IMR-90 (cell line): ENCODE measurements around the gene CEBPE. TPM values are rescaled to one million over a fixed set of nuclear protein-coding genes. Genes with fewer than 3 reads are reported as not detected.

Source experiments
- ATAC-seq: fragments of 200-7000 bp; cut with Tn5 transposase; 2 replicates; pipeline ENCODE4 v1.9.1; 2020; ENCODE audit warnings: low read depth, mild to moderate bottlenecking, moderate library complexity
- BruUV-seq: library from RNA; stranded (reverse); fragments of 400-500 nt; replicated peaks from 2 replicates; lab custom pipeline; 2021; lab: Mats Ljungman, UMichigan
- CTCF ChIA-PET: fragments of 300-600 bp; formaldehyde crosslinking; extraction: SDS; loops from one replicate; lab custom pipeline; 2021; ENCODE audit warnings: antibody characterized with exemption; lab: Yijun Ruan, JAX
- POLR2A ChIA-PET: fragments of 300-600 bp; sonication (Branson Sonifier 250); formaldehyde crosslinking; loops from one replicate; lab custom pipeline; 2022; ENCODE audit warnings: antibody characterized with exemption; ENCODE audit not compliant: unreplicated experiment; lab: Charles Lee
- DNase-seq: peaks from one replicate; pipeline ENCODE4 v3.0.0; 2013
- H2AFZ ChIP-seq: replicated peaks from 2 replicates; pipeline ENCODE3; 2013; ENCODE audit warnings: low read length, mild to moderate bottlenecking; ENCODE audit not compliant: poor library complexity
- H2AK5ac ChIP-seq: 2 replicates; pipeline ENCODE4 v1.6.1; 2013; ENCODE audit warnings: low read depth, low read length, inconsistent platforms
- H2AK9ac ChIP-seq: replicated peaks from 2 replicates; pipeline ENCODE3; 2013; ENCODE audit warnings: mild to moderate bottlenecking, low read depth, low read length, moderate library complexity; ENCODE audit not compliant: poor library complexity
- H2BK120ac ChIP-seq: 2 replicates; pipeline ENCODE4 v1.6.1; 2013; ENCODE audit warnings: low read depth, low read length, inconsistent platforms
- H2BK15ac ChIP-seq: 3 replicates; pipeline ENCODE4 v1.6.1; 2013; ENCODE audit warnings: low read depth, low read length, inconsistent platforms
- H2BK20ac ChIP-seq: 2 replicates; pipeline ENCODE4 v1.6.1; 2013; ENCODE audit warnings: low read depth, mild to moderate bottlenecking, inconsistent platforms, low read length, moderate library complexity
- H2BK5ac ChIP-seq: 2 replicates; pipeline ENCODE4 v1.6.1; 2013; ENCODE audit warnings: mild to moderate bottlenecking, low read depth, low read length, inconsistent platforms; ENCODE audit not compliant: poor library complexity, severe bottlenecking
- H3K14ac ChIP-seq: replicated peaks from 2 replicates; pipeline ENCODE4 v1.6.1; 2013; ENCODE audit warnings: low read depth, low read length, inconsistent platforms
- H3K18ac ChIP-seq: 2 replicates; pipeline ENCODE4 v1.6.1; 2013; ENCODE audit warnings: low read depth, low read length, control low read depth
- H3K23ac ChIP-seq: 2 replicates; pipeline ENCODE4 v1.6.1; 2013; ENCODE audit warnings: low read depth, low read length, inconsistent platforms
- H3K27ac ChIP-seq: 2 replicates; pipeline ENCODE4 v1.5.1; 2013; ENCODE audit warnings: mild to moderate bottlenecking, control low read depth, low read length; ENCODE audit not compliant: insufficient read depth
- H3K27me3 ChIP-seq: 2 replicates; pipeline ENCODE4 v1.6.1; 2013; ENCODE audit warnings: low read length; ENCODE audit not compliant: control insufficient read depth, insufficient read depth
- H3K36me3 ChIP-seq: 2 replicates; pipeline ENCODE4 v1.6.1; 2013; ENCODE audit warnings: low read length, mixed read lengths; ENCODE audit not compliant: control insufficient read depth, insufficient read depth
- H3K4ac ChIP-seq: 2 replicates; pipeline ENCODE4 v1.6.1; 2013; ENCODE audit warnings: low read depth, low read length, inconsistent platforms
- H3K4me1 ChIP-seq: 2 replicates; pipeline ENCODE4 v1.6.1; 2013; ENCODE audit warnings: low read length, mixed read lengths; ENCODE audit not compliant: control insufficient read depth, insufficient read depth
- H3K4me2 ChIP-seq: 2 replicates; pipeline ENCODE4 v1.6.1; 2013; ENCODE audit warnings: low read depth, mild to moderate bottlenecking, control low read depth, low read length, moderate library complexity
- H3K4me3 ChIP-seq: 2 replicates; pipeline ENCODE4 v1.5.1; 2013; ENCODE audit warnings: low read depth, mild to moderate bottlenecking, control low read depth, low read length, moderate library complexity; ENCODE audit not compliant: insufficient read depth
- H3K56ac ChIP-seq: 2 replicates; pipeline ENCODE4 v1.6.1; 2013; ENCODE audit warnings: low read length, inconsistent platforms; ENCODE audit not compliant: insufficient read depth; ENCODE audit errors: extremely low read depth
- H3K79me1 ChIP-seq, 2 experiments: 2 replicates each; pipeline ENCODE4 v1.6.1; 2013; ENCODE audit warnings: low read length in 2 of 2, inconsistent platforms in 1 of 2, low read depth in 1 of 2
- H3K9ac ChIP-seq: 2 replicates; pipeline ENCODE4 v1.6.1; 2013; ENCODE audit warnings: low read depth, low read length, control low read depth
- H3K9me1 ChIP-seq: 2 replicates; pipeline ENCODE4 v1.6.1; 2013; ENCODE audit warnings: low read length, inconsistent platforms; ENCODE audit not compliant: insufficient read depth
- H3K9me3 ChIP-seq: 2 replicates; pipeline ENCODE4 v1.6.1; 2013; ENCODE audit warnings: low read length; ENCODE audit not compliant: control insufficient read depth, insufficient read depth
- H4K20me1 ChIP-seq: 2 replicates; pipeline ENCODE4 v1.6.1; 2013; ENCODE audit warnings: low read length, inconsistent platforms; ENCODE audit not compliant: insufficient read depth
- H4K5ac ChIP-seq: 2 replicates; pipeline ENCODE4 v1.6.1; 2013; ENCODE audit warnings: mild to moderate bottlenecking, low read depth, low read length, control low read depth
- H4K8ac ChIP-seq, 2 experiments: 2 replicates each; pipeline ENCODE4 v1.6.1; 2013; ENCODE audit warnings: low read depth in 2 of 2, low read length in 2 of 2, control low read depth in 1 of 2, inconsistent platforms in 1 of 2
- H4K91ac ChIP-seq: 2 replicates; pipeline ENCODE4 v1.6.1; 2013; ENCODE audit warnings: low read depth, low read length, inconsistent platforms; ENCODE audit not compliant: insufficient read depth
- CHD1 ChIP-seq: IDR thresholded peaks from 2 replicates; pipeline ENCODE4 v1.6.1; 2012; ENCODE audit warnings: low read depth, low read length, improper control_type of control experiment
- FOS ChIP-seq: fragments of 150-350 bp; IDR thresholded peaks from 2 replicates; pipeline ENCODE4 v1.6.1; 2016; ENCODE audit warnings: low read depth, low read length
- MAFK ChIP-seq: IDR thresholded peaks from 2 replicates; pipeline ENCODE4 v1.6.1; 2012; ENCODE audit warnings: low read depth, low read length, improper control_type of control experiment
- MAZ ChIP-seq: IDR thresholded peaks from 2 replicates; pipeline ENCODE4 v1.6.1; 2012; ENCODE audit warnings: low read depth, mild to moderate bottlenecking, low read length, improper control_type of control experiment, moderate library complexity, borderline replicate concordance
- NFE2L2 ChIP-seq: fragments of 150-350 bp; IDR thresholded peaks from 2 replicates; pipeline ENCODE4 v1.6.1; 2016; ENCODE audit warnings: low read depth, mild to moderate bottlenecking, low read length
- RAD21 ChIP-seq: IDR thresholded peaks from 2 replicates; pipeline ENCODE4 v1.6.1; 2012; ENCODE audit warnings: low read length, improper control_type of control experiment
- RCOR1 ChIP-seq: IDR thresholded peaks from 2 replicates; pipeline ENCODE4 v1.6.1; 2012; ENCODE audit warnings: mild to moderate bottlenecking, low read length, improper control_type of control experiment; ENCODE audit not compliant: insufficient replicate concordance
- RFX5 ChIP-seq: IDR thresholded peaks from 2 replicates; pipeline ENCODE4 v1.8.0; 2012; ENCODE audit warnings: low read depth, mild to moderate bottlenecking, low read length, moderate library complexity
- SMC3 ChIP-seq: fragments of 150-350 bp; IDR thresholded peaks from 2 replicates; pipeline ENCODE4 v1.6.1; 2016; ENCODE audit warnings: low read depth, mild to moderate bottlenecking, antibody characterized with exemption, low read length, moderate library complexity
- WGBS, 2 experiments: methylation state at CpG; one replicate each; pipeline versions ENCODE4 v1.1.5 to v1.1.7; 2013; ENCODE audit warnings: missing lambda C conversion rate in 2 of 2; ENCODE audit not compliant: insufficient read length in 1 of 2; ENCODE audit errors: extremely low coverage in 2 of 2; 5-methylcytosine and 5-hydroxymethylcytosine counted together
- dilution Hi-C: fragments of 300-500 bp; cut with HindIII; formaldehyde crosslinking; loops from one replicate; pipeline ENCODE4 v1.14.3; 2018; ENCODE audit warnings: low sequenced_read_pairs; ENCODE audit not compliant: unreplicated experiment
- in situ Hi-C: fragments of 300-500 bp; cut with MboI; formaldehyde crosslinking; loops from 3 replicates; pipeline ENCODE4 v1.14.3; 2019; ENCODE audit warnings: low sequenced_read_pairs, inconsistent platforms, mixed read lengths
- intact Hi-C: fragments of 100-400 bp; cut with micrococcal nuclease; formaldehyde crosslinking; loops from 2 replicates; pipeline ENCODE4 v1.10.0; 2022
- polyA plus RNA-seq, 3 experiments: library from polyadenylated mRNA; depleted of rRNA; stranded (reverse); fragments of >200 nt; gene quantifications; 2 replicates each; pipeline ENCODE4 v1.2.3, GENCODE V29; 2012; ENCODE audit warnings: low replicate concordance in 1 of 3
- total RNA-seq: library from RNA; depleted of rRNA; stranded (reverse); fragments of >200 nt; gene quantifications from 2 replicates; pipeline ENCODE4 v1.2.3, GENCODE V29; 2012
- TF ChIP-seq, protein P1 (sequence below): fragments of 150-350 bp; IDR thresholded peaks from 2 replicates; pipeline ENCODE4 v1.6.1; 2017; ENCODE audit warnings: mild to moderate bottlenecking, antibody characterized with exemption, low read length, low read depth
- TF ChIP-seq, protein P2 (sequence below): fragments of 150-350 bp; IDR thresholded peaks from 2 replicates; pipeline ENCODE4 v1.6.1; 2016; ENCODE audit warnings: low read depth, mild to moderate bottlenecking, low read length, moderate library complexity, borderline replicate concordance
- TF ChIP-seq, protein P3 (sequence below): conservative IDR thresholded peaks from 2 replicates; pipeline ENCODE4 v1.5.1; 2012; ENCODE audit warnings: mild to moderate bottlenecking, low read depth, low read length, improper control_type of control experiment

CEBPE gene
- total and polyA plus RNA-seq, 2 of the 4 experiments (the other 2 are of a cell fraction), result 0.05 TPM; not detected in 1

DNA sequence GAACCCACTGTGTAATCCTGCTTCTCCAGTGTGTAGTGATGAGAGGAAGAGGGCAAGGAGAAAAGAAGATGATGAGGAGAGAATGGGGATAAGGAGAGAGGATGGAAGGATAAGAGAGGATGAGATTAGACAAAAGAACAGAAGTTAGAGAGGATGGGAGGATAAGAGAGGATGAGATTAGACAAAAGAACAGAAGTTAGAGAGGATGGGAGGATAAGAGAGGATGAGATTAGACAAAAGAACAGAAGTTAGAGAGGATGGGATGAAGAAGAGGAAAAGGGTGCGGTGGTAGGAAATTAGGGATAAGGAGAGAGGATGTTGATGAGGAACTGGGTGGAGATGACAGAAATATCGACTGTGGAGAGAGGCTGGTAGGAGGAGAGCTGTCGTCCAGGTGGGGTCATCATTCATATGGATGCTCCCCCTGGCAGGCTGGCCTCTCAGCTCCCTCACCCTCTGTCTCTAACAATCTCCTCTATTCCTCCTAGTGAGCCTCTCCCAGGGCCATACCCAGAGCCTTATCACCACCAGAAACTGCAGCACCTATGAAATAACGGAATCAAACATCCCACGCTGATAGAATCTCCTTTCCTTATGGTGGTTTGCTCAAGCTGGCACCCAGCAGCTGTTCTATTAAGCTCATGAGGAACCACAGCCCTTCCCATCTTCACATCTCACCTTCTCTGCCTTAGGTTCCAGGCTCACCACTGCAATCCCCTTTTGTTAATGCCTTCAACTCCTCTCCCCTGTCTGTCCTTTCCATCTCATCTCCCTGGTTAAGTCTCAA, 8.3 kb downstream of the CEBPE start (continued):
- TF ChIP-seq, protein P1, sequence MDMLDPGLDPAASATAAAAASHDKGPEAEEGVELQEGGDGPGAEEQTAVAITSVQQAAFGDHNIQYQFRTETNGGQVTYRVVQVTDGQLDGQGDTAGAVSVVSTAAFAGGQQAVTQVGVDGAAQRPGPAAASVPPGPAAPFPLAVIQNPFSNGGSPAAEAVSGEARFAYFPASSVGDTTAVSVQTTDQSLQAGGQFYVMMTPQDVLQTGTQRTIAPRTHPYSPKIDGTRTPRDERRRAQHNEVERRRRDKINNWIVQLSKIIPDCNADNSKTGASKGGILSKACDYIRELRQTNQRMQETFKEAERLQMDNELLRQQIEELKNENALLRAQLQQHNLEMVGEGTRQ, result no peak
- no peak for TF ChIP-seq NFE2L2

DNA sequence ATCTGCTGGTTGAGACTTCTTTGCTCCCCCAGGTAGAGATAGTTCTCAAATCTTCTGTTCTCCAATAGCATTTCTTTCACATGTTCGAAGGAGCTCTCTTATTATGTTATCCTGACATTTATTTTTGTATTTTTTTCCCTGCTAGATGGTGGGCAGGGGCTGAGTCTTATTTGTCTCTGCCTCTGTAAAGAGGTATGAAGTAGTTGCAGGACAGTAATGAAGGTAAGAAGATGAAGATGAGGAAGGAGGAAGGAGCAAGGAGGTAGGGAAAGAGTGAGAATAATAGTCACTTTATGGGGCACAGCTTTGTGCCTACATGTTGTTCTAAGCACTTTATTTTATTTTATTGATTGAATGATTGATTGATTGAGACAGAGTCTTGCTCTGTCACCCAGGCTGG, 9.3 kb downstream of the CEBPE start:
- Histone ChIP-seq H2BK15ac (no peak overlapping the region), H3K79me1 (0 out of 4 replicates have a peak, but pooled peaks cover 3 to 4% of the 10 kb centered on the region in 2 experiments), H3K14ac (no peak overlapping the region), H3K9ac (no peak overlapping the region), H3K23ac (no peak overlapping the region), H2BK5ac (no peak overlapping the region), H3K4me2 (no peak overlapping the region), H2AFZ (no peak overlapping the region), H4K8ac (no peak overlapping the region), H2BK120ac (no peak overlapping the region), H3K4ac (no peak overlapping the region), H3K9me3 (no peaks in the 10 kb centered on the region), H2AK5ac (no peak overlapping the region), H2BK20ac (no peak overlapping the region), H3K4me3 (no peak overlapping the region), H3K56ac (no peak overlapping the region), H4K5ac (no peak overlapping the region), H3K27ac (no peak overlapping the region), H3K9me1 (peaks cover 20% of the 10 kb centered on the region), H3K4me1 (peaks cover 22% of the 10 kb centered on the region), H3K36me3 (no peaks in the 10 kb centered on the region), H2AK9ac (no peak overlapping the region), H4K20me1 (no peaks in the 10 kb centered on the region), H4K91ac (no peak overlapping the region), H3K18ac (no peak overlapping the region), H3K27me3 (no peaks in the 10 kb centered on the region)
- ChIA-PET POLR2A (no interaction called here), CTCF (interaction anchor here (1.0 to 3.9 kb wide), 3 partner anchors 41 to 116 kb away, joined by 5 to 18 read pairs (median 5); no protein-coding TSS in a partner anchor)
- WGBS, 2 experiments, result no CpG with 5 or more reads among the region's 1 CpG
- ATAC-seq (no peak), DNase-seq (no peak)
- BruUV-seq, result no TSS peak
- dilution Hi-C loops (no loop called here), in situ Hi-C loops (loop anchor here (10.0 kb wide), 1 partner anchor 195 kb away; the partner anchor contains the start of genes BCL2L2 and PPP1R3E), intact Hi-C loops (loop anchor here (1.0 kb wide), 4 partner anchors 32 to 123 kb away; no protein-coding TSS in a partner anchor)
- TF ChIP-seq SMC3 (no peak), CHD1 (no peak), MAFK (no peak), NFE2L2 (no peak), FOS (no peak), RAD21 (no peak), RCOR1 (no peak), RFX5 (no peak), MAZ (no peak)
- TF ChIP-seq, protein P2, sequence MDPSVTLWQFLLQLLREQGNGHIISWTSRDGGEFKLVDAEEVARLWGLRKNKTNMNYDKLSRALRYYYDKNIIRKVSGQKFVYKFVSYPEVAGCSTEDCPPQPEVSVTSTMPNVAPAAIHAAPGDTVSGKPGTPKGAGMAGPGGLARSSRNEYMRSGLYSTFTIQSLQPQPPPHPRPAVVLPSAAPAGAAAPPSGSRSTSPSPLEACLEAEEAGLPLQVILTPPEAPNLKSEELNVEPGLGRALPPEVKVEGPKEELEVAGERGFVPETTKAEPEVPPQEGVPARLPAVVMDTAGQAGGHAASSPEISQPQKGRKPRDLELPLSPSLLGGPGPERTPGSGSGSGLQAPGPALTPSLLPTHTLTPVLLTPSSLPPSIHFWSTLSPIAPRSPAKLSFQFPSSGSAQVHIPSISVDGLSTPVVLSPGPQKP, result no peak
- TF ChIP-seq, protein P3, sequence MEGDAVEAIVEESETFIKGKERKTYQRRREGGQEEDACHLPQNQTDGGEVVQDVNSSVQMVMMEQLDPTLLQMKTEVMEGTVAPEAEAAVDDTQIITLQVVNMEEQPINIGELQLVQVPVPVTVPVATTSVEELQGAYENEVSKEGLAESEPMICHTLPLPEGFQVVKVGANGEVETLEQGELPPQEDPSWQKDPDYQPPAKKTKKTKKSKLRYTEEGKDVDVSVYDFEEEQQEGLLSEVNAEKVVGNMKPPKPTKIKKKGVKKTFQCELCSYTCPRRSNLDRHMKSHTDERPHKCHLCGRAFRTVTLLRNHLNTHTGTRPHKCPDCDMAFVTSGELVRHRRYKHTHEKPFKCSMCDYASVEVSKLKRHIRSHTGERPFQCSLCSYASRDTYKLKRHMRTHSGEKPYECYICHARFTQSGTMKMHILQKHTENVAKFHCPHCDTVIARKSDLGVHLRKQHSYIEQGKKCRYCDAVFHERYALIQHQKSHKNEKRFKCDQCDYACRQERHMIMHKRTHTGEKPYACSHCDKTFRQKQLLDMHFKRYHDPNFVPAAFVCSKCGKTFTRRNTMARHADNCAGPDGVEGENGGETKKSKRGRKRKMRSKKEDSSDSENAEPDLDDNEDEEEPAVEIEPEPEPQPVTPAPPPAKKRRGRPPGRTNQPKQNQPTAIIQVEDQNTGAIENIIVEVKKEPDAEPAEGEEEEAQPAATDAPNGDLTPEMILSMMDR, result no peak
